ENCODE measurements around the gene SLC34A2. TPM values are rescaled to one million over a fixed set of nuclear protein-coding genes. Genes with fewer than 3 reads are reported as not detected.

Gene SLC34A2
- total RNA-seq, 2 experiments from 2014 or later = not detected

- no peak for ATAC-seq
- Mint-ChIP-seq H3K4me3 (no peak overlapping the region), H3K27ac (no peak overlapping the region), H3K36me3 (no peaks in the 10 kb centered on the region), H3K4me1 (no peaks in the 10 kb centered on the region), H3K27me3 (no peaks in the 10 kb centered on the region), H3K9me3 (ENCODE audit: low read depth) (no peaks in the 10 kb centered on the region)
- CTCF ChIA-PET = no interaction called here
- DNase-seq = no peak
These were observed 57.0 kb downstream of the SLC34A2 start for GRCh38 chr4:25712611-25713010.

- CTCF ChIA-PET = no interaction called here
- no peaks in the 10 kb centered on the region for H3K4me1 Mint-ChIP-seq
- H3K27ac Mint-ChIP-seq = no peak overlapping the region
- DNase-seq (no peak), ATAC-seq (no peak)
- H3K36me3 Mint-ChIP-seq = no peaks in the 10 kb centered on the region
- no peaks in the 10 kb centered on the region for H3K27me3 Mint-ChIP-seq
- no peak overlapping the region for H3K4me3 Mint-ChIP-seq
- H3K9me3 Mint-ChIP-seq (ENCODE audit: low read depth) = no peaks in the 10 kb centered on the region
These were observed 58.2 kb downstream of the SLC34A2 start for GRCh38 chr4:25713812-25714211.

- Mint-ChIP-seq H3K4me1 (no peaks in the 10 kb centered on the region), H3K36me3 (no peaks in the 10 kb centered on the region), H3K27ac (no peak overlapping the region), H3K4me3 (no peak overlapping the region), H3K27me3 (no peaks in the 10 kb centered on the region), H3K9me3 (ENCODE audit: low read depth) (no peaks in the 10 kb centered on the region)
- DNase-seq (no peak), ATAC-seq (no peak)
- CTCF ChIA-PET = no interaction called here
These were observed 67.3 kb downstream of the SLC34A2 start for GRCh38 chr4:25722964-25723363.

- no peaks in the 10 kb centered on the region for H3K27me3 Mint-ChIP-seq
- no peak overlapping the region for H3K27ac Mint-ChIP-seq
- CTCF ChIA-PET = no interaction called here
- DNase-seq (no peak), ATAC-seq (no peak)
- H3K4me3 Mint-ChIP-seq = no peak overlapping the region
- H3K9me3 Mint-ChIP-seq (ENCODE audit: low read depth) = no peaks in the 10 kb centered on the region
- H3K36me3 Mint-ChIP-seq = no peaks in the 10 kb centered on the region
- no peaks in the 10 kb centered on the region for H3K4me1 Mint-ChIP-seq
These were observed 67.8 kb downstream of the SLC34A2 start for GRCh38 chr4:25723409-25723808.

GRCh38 chr4:25725870-25726269, 70.2 kb downstream of the SLC34A2 start:
- CTCF ChIA-PET = no interaction called here
- no peak overlapping the region for H3K4me3 Mint-ChIP-seq
- no peaks in the 10 kb centered on the region for H3K36me3 Mint-ChIP-seq
- no peak for DNase-seq
- no peak overlapping the region for H3K27ac Mint-ChIP-seq
- ATAC-seq = no peak
- no peaks in the 10 kb centered on the region for H3K9me3 Mint-ChIP-seq (ENCODE audit: low read depth)
- H3K27me3 Mint-ChIP-seq = no peaks in the 10 kb centered on the region
- H3K4me1 Mint-ChIP-seq = peaks cover 3% of the 10 kb centered on the region

- CTCF ChIA-PET = no interaction called here
- no peaks in the 10 kb centered on the region for H3K36me3 Mint-ChIP-seq
- ATAC-seq (no peak), DNase-seq (no peak)
- H3K4me1 Mint-ChIP-seq = peaks cover 3% of the 10 kb centered on the region
- no peaks in the 10 kb centered on the region for H3K9me3 Mint-ChIP-seq (ENCODE audit: low read depth)
- H3K4me3 Mint-ChIP-seq = no peak overlapping the region
- H3K27me3 Mint-ChIP-seq = no peaks in the 10 kb centered on the region
- H3K27ac Mint-ChIP-seq = no peak overlapping the region
These were observed 72.3 kb downstream of the SLC34A2 start for GRCh38 chr4:25727711-25728493.

Other genes starting within 250 kb of the SLC34A2 start
- 10 to 100 TPM; 66.3 to 82.8 TPM for gene SEL1L3, start 207.1 kb downstream of the SLC34A2 start, total RNA-seq

Measured in activated CD8-positive, alpha-beta memory T cell treated with anti-CD3 and anti-CD28 coated beads, Interleukin-2, amount 10 ng/mL, durations not matched to agents 7 days and 5 days (primary cell).